Lower leg skin (tissue), 4 donors: Measurements from ENCODE around the gene TFF2. TPM values are rescaled to one million over a fixed set of nuclear protein-coding genes. Genes with fewer than 3 reads are reported as not detected.

Experiments used
- DNase-seq, 2 donors: peaks; one replicate each; pipeline ENCODE4 v3.0.0-alpha.2; 2019; ENCODE audit warnings: low spot score in 2 of 2
- H3K4me3 ChIP-seq: fragments of 200-600 bp; sonication (generic); 2 replicates; pipeline ENCODE4 v1.5.1; 2017; ENCODE audit warnings: mild to moderate bottlenecking, low read depth; ENCODE audit not compliant: poor library complexity, severe bottlenecking
- CTCF ChIP-seq, 3 donors: fragments of 450-650 bp; IDR thresholded peaks; one replicate each; pipeline ENCODE4 v1.5.1; 2016; ENCODE audit warnings: antibody characterized with exemption in 3 of 3, mild to moderate bottlenecking in 3 of 3, moderate library complexity in 2 of 3
- POLR2A ChIP-seq, 2 donors: fragments of 450-650 bp; IDR thresholded peaks; one replicate each; pipeline ENCODE4 v1.6.1; 2016 to 2017; ENCODE audit warnings: antibody characterized with exemption in 2 of 2, mild to moderate bottlenecking in 1 of 2, moderate library complexity in 1 of 2
- WGBS, 2 donors: methylation state at CpG; one replicate each; pipeline ENCODE4 v1.1.5; 2018; 5-methylcytosine and 5-hydroxymethylcytosine counted together
- intact Hi-C: fragments of 100-400 bp; cut with DNase I; formaldehyde crosslinking; loops from one replicate; pipeline ENCODE4 v1.15.0; 2023; ENCODE audit warnings: low total_unique reads
- total RNA-seq, 4 donors: library from RNA; depleted of rRNA; stranded (reverse); fragments of >200 nt; gene quantifications; one replicate each; pipeline ENCODE4 v1.1.0, GENCODE V29; 2016

The TFF2 gene
- total RNA-seq, 4 donors from 2014 or later: not detected

- intact Hi-C loops: no loop called here
- DNase-seq: no peak
- whole genome bisulfite sequencing, 2 donors: 49 to 56% methylated on average over 17 of the region's 17 CpGs
- TF ChIP-seq POLR2A (IDR thresholded peaks at IDR 0.05) (no peak), CTCF (IDR thresholded peaks at IDR 0.05) (no peak)
- H3K4me3 ChIP-seq: no peak within 1 kb of the TSS
Measured at GRCh38 chr21:42395905-42396651, 45.3 kb upstream of the TFF2 start, which contains the start of gene TMPRSS3. TMPRSS3 (minus strand) TSS chr21:42396052; CDS start chr21:42395417, 635 bp downstream.

GRCh38 chr21:42395302-42395701, 44.5 kb upstream of the TFF2 start:
- intact Hi-C loops: no loop called here
- DNase-seq: no peak

DNA sequence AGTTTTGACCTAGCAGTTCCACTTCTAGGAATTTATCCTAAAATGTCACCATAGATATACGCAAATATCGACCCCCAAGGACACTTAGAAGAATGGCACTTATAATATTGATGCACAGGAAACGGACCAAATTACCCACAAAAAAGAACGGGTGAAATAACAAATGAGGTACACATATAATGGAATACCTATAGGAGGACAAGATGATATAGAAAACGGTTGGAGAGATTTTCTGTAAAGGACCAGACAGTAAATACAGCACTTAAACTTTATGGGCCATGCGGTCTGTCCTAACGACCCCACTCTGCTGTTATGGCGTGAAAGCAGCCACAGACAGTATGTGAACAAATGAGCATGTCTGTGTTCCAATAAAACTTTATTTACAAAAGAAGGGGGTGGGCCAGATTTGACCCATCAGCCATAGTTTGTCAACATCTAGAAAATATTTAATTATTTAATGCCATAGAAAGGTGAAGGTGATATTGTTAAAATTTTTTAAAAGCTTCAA, 42.7 kb upstream of the TFF2 start:
- DNase-seq: no peak
- TF ChIP-seq POLR2A (IDR thresholded peaks at IDR 0.05) (no peak), CTCF (IDR thresholded peaks at IDR 0.05) (no peak)
- intact Hi-C loops: no loop called here
- no peak overlapping the region for H3K4me3 ChIP-seq
- WGBS, 2 donors: 78 to 82% methylated on average over 8 of the region's 8 CpGs

More at GRCh38 chr21:42395302-42395701, 44.5 kb upstream of the TFF2 start:
- no peak overlapping the region for H3K4me3 ChIP-seq
- 91 to 94% methylated on average over 11 of the region's 11 CpGs for WGBS, 2 donors
- TF ChIP-seq CTCF (IDR thresholded peaks at IDR 0.05) (no peak), POLR2A (IDR thresholded peaks at IDR 0.05) (no peak)

- intact Hi-C loops: no loop called here
Measured at GRCh38 chr21:42392731-42393442, 42.1 kb upstream of the TFF2 start.

GRCh38 chr21:42391297-42391696, 40.5 kb upstream of the TFF2 start:
- intact Hi-C loops: no loop called here
- TF ChIP-seq CTCF (IDR thresholded peaks at IDR 0.05) (no peak), POLR2A (IDR thresholded peaks at IDR 0.05) (no peak)
- H3K4me3 ChIP-seq: no peak overlapping the region
- 89% methylated on average over 5 of the region's 5 CpGs for WGBS, 2 donors
- no peak for DNase-seq

More at GRCh38 chr21:42392731-42393442, 42.1 kb upstream of the TFF2 start:
- WGBS, 2 donors: 69 to 85% methylated on average over 17 of the region's 17 CpGs
- no peak for TF ChIP-seq POLR2A (IDR thresholded peaks at IDR 0.05)
- TF ChIP-seq CTCF (IDR thresholded peaks at IDR 0.05): no peak
- H3K4me3 ChIP-seq: no peak overlapping the region
- DNase-seq: no peak
